ENCODE data around the gene TBC1D9.

Gene TBC1D9

DNA sequence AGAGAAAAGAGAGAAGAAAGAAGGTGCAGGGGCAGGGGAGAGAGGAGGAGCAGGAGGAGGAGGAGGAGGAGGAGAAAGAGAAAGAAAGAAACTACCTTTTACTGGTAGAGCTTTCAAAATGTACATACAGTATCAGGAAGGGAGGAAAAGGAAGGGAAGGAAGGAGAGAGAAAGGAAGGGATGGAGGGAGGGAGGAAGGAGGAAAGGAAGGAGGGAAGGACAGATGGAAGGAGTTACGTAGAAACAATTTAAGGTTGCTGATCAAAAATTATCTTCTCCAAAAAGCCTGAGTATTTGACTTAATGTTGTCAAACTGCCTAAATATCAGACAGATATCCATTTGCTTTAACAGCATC, 13.4 kb downstream of the TBC1D9 start:
- FAIRE-seq (peak; percentile 69), DNase-seq (ENCODE audit: insufficient read length, low spot score) (no peak)
- TF ChIP-seq POLR2A (IDR thresholded peaks at IDR 0.05; ENCODE audit: low read depth, low read length): no peak

DNA sequence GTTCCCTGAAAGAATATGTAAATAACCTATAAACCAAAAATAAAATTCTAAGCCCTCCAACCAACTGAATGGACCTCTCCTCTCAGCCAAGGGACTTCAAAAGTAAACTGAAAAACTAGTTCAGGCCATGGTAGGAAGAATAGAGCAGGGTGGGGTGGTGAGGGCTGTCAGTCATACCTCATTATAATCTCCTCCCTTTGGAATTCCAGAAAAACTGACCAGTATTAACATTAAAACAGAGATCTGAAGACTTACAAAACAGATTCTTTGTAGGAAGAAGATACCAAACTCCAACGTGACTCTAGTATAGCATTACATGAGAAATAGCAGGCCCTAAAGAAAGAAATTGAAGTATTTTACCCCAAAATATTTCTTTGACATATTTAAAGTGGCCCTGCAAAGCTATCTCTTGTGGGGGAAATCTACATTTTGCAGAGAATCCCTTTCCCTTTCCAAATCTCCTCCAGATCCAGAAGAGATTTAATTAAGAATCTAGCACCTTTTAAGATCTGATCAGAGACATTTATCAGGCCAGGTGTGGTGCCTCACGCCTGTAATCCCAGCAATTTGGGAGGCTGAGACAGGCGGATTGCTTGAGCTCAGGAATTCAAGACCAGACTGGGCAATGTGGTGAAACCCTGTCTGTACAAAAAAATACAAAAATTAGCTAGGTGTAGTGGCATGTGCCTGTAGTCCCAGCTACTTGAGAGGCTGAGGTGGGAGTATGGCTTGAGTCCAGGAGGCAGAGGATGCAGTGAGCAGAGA, 15.1 kb downstream of the TBC1D9 start:
- no peak for DNase-seq (ENCODE audit: insufficient read length, low spot score)
- TF ChIP-seq POLR2A (IDR thresholded peaks at IDR 0.05; ENCODE audit: low read depth, low read length): no peak
- FAIRE-seq: no peak

DNA sequence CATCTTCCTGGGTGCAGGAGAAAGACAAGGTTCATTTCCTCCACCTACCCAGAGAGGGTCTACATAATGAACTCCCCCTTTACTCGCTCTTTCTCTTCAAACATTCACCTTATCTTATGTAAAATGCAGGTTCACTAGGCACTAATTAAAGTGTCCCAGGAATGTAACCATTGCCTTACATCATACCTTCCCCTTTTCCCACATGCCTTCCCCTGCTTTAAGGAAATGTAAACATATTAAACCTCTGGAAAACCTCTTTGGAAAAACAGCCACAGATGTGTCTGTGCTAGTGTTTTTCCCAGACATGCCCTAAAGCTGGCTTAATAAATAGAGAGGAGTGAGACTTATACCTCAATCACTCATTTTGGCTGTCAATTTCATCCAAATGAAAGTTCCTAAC, 15.8 kb downstream of the TBC1D9 start:
- TF ChIP-seq POLR2A (IDR thresholded peaks at IDR 0.05; ENCODE audit: low read depth, low read length): no peak
- FAIRE-seq: no peak
- no peak for DNase-seq (ENCODE audit: insufficient read length, low spot score)

DNA sequence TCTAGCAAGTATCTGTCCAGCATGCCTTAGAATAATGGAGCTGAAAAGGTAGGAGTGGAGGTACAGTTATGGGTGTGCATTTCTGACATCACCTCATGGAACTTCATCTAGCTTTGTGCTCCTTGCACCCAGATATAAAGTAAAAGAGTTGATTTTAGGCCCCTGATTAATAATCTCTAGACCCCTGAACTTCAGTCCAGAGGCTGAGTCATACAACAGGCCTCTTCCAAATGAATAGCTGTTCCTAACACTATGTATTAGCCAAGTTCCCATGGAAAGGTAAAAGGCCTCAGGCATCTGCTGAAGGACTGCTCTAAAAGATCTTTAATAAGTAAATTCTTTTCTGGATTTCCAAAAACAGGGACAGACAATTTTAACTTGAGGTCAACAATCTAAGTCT, 16.2 kb downstream of the TBC1D9 start:
- TF ChIP-seq POLR2A (IDR thresholded peaks at IDR 0.05; ENCODE audit: low read depth, low read length): no peak
- FAIRE-seq (no peak), DNase-seq (ENCODE audit: insufficient read length, low spot score) (no peak)

DNA sequence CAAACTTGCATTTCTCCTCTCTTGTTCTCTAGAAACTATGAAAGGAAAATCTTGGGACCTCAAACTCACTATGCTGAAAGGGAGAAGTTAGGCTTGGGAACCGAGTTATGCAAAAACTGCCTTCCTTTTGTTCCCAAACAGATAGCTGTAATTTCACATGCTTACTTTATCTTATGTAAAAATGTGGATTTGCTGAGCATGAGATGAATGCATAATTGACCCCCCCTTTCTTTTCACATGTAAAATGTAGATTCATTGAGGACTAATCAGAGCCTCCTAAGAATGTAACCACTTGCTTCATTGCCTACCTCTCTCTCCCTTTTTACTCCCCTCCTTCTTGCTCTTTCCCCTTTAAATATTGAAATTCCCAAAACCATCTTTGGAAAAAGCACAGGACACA, 18.0 kb downstream of the TBC1D9 start:
- DNase-seq (ENCODE audit: insufficient read length, low spot score) (no peak), FAIRE-seq (no peak)
- no peak for TF ChIP-seq POLR2A (IDR thresholded peaks at IDR 0.05; ENCODE audit: low read depth, low read length)

DNA sequence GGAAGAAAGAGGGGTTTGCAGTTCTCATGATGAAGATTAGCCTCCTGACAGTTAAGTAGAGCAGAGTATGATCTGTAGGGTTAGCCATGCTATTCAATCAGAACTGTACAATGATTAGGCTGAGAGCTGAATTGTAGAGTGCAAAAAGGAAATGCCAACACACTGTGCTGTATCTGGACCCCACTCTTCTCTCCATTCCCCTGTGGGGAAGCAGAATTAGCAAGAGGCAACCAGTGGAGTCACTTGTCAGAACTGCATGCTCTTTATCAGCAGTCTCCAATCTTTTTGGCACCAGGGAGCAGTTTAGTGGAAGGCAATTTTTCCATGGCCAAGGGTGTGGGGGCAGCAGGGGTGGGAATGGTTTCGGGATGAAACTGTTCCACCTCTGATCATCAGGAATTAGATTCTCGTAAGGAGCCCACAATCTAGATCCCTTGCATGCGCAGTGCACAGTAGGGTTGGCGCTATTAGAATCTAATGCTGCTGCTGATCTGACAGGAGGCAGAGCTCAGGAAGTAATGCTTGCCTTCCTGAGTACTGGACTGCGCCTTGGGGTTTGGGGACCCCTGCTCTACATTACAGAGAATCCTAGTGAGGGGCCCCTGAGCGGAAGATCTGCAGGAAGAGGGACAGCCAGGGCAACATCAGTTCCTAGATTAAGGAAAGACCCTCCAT, 19.4 kb downstream of the TBC1D9 start:
- DNase-seq (ENCODE audit: insufficient read length, low spot score) (no peak), FAIRE-seq (no peak)
- no peak for TF ChIP-seq POLR2A (IDR thresholded peaks at IDR 0.05; ENCODE audit: low read depth, low read length)

DNA sequence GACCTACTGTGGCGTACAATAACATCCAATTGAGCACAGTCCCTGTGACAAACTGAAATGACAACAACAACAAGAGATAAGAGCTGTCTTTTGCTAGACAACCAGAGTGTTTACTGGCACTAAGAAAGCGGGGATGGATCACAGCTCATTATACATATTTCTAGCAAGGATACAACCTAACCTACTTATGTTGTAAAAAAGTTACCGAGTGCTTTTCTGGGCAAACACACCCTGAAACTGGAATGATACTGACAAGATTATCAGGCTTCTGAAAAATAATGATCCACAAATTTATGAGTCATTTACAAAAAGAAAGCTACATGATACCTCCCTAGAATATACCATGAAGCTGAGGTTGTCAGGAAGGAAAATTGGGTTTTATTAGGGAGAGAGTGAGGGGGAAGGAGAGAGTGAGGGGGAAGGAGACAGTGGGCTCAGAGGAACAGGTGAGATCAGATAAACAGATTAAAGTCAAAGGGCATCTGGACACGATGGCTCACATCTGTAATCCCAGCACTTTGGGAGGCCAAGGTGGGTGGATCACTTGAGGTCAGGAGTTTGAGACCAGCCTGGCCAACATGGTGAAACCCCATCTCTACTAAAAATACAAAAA, 20.3 kb downstream of the TBC1D9 start:
- FAIRE-seq: no peak
- TF ChIP-seq POLR2A (IDR thresholded peaks at IDR 0.05; ENCODE audit: low read depth, low read length): no peak
- DNase-seq (ENCODE audit: insufficient read length, low spot score): no peak

DNA sequence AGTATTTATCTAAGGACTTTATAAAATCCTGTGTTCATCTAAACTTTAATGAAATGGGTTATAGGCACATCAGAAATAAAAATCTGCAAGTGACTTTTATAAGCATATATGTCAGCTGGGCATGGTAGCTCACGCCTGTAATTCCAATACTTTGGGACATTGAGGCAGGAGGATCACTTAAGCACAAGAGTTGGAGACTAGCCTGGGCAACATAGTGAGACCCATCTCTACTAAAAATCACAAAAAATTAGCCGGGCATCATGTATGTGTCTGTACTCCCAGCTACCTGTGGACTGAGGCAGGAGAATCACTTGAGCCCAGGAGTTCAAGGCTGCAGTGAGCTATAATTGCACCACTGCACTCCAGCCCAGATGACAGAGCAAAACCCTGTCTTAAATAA, 20.9 kb downstream of the TBC1D9 start:
- DNase-seq (ENCODE audit: insufficient read length, low spot score) (no peak), FAIRE-seq (no peak)
- TF ChIP-seq POLR2A (IDR thresholded peaks at IDR 0.05; ENCODE audit: low read depth, low read length): no peak

DNA sequence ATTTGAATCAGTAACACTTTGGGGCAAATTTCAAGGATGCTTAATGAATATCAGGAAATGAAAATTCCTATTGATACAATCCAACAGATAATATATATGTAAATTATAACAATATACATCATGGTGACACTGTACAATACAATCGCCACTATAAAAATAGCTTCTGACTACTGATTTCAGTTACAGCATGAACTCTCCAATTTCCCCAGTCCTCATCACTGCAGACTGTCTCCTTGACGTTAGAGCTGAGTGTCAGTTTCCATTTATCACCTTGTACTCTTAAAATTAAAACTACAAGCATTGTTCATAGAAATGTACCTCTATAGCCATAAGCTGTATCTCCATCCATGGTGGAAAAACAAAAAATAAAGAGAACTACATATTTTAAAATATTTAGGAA, 23.4 kb downstream of the TBC1D9 start:
- DNase-seq (ENCODE audit: insufficient read length, low spot score): no peak
- no peak for FAIRE-seq
- TF ChIP-seq POLR2A (IDR thresholded peaks at IDR 0.05; ENCODE audit: low read depth, low read length): no peak

DNA sequence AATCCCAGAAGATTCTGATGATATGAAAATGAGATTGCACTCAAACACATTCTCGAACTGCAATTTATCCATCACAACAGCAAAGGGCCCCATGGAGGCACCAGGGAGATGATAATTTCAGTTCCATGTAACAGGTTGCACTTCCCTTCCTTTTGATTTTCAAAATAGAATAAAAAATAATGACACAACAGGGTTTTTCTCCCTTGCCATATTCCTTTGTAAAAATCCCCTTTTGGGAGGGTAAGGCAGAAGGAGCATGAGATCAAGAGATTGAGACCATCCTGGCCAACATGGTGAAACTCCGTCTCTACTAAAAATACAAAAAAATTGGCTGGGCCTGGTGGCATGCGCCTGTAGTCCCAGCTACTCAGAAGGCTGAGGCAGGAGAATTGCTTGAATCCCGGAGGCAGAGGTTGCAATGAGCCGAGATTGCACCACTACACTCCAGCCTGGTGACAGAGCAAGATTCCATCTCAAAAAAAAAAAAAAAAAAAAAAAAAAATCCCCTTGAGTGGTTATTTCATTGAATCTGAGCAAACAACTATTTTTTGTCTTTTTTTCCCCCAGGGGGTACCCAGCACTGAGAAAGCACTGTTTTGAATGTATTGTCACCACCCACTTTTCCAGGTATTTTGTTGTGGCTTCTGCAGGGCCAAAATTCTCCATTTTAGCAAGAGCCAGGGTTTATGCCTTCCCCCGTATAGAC, 26.7 kb downstream of the TBC1D9 start:
- TF ChIP-seq POLR2A (IDR thresholded peaks at IDR 0.05; ENCODE audit: low read depth, low read length): no peak
- no peak for DNase-seq (ENCODE audit: insufficient read length, low spot score)
- FAIRE-seq: no peak

DNA sequence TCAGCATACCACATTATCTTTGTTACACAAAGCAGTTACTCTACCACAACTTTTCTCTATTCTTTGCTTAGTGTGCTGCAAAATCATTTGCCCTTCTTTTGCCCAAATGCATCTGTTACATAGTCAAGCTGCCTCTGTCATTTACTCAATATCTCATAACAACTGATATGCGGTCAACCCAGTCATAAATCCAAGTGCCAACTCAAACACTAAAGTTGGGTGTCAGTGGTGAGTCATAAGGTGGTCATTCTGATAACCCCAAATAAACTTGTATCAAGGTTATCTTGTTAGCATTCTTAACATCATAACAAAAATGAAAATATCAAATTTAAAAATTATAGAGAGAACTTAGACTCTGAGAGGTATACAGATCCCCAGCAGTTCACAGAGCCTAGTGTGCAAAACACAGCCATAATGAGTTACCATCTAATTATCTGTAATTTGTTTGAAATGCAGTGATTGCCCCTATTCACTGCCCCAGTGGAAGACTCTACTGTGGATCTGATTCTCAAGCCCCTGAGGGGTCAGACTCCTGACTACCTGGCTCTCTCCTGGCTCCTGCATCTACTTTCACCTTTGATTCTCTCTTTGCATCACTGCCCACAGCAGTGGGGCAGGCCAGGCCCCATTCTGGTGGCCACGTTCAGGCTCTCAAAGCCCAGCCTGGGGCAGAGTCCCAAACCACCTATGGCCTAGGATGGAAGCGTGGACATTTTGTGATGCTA, 29.2 kb downstream of the TBC1D9 start:
- no peak for DNase-seq (ENCODE audit: insufficient read length, low spot score)
- TF ChIP-seq POLR2A (IDR thresholded peaks at IDR 0.05; ENCODE audit: low read depth, low read length): no peak
- no peak for FAIRE-seq

DNA sequence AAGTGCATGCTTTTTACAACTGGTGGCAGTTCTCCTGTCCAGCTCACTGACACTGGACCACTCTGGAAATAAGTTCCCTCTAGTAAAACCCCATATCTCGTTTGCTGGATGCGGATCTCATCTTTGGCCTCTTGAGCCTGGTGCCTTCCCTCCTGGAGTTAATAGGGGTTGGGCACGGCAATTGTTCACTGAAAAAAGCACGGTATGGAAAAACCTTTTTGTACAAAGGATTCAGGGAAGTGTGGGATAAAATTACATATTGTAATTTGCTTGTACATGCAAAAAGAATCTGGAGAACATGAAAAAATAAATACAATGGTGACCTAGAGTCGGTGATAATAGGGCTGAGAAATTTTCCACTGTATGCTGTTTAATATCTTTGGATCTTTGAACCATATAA, 30.6 kb downstream of the TBC1D9 start:
- no peak for FAIRE-seq
- no peak for TF ChIP-seq POLR2A (IDR thresholded peaks at IDR 0.05; ENCODE audit: low read depth, low read length)
- DNase-seq (ENCODE audit: insufficient read length, low spot score): no peak

DNA sequence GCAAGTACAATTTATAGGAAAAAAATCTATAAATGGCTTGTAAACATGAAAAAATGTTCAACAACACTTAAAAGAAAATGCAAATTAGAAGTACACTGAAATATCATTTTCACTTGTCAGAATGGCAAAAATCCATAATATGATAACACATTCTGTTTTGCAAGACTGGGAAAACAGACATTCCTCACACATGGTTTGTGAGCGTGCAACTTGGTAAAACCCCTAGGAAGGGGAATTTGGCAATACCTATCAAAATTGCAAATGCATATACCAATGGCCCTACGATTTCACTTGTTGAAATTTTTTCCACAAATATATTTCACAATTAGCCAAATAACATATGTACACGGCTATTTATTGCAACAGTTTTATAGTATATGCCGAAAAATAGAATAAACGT, 31.4 kb downstream of the TBC1D9 start:
- FAIRE-seq (no peak), DNase-seq (ENCODE audit: insufficient read length, low spot score) (no peak)
- TF ChIP-seq POLR2A (IDR thresholded peaks at IDR 0.05; ENCODE audit: low read depth, low read length): no peak
